ENCODE measurements around the gene GCA. TPM values are rescaled to one million over a fixed set of nuclear protein-coding genes. Genes with fewer than 3 reads are reported as not detected.

The GCA gene
- total and polyA plus RNA-seq, 12 donors, result 3.4 to 33.9 (median 19.5) TPM

DNA sequence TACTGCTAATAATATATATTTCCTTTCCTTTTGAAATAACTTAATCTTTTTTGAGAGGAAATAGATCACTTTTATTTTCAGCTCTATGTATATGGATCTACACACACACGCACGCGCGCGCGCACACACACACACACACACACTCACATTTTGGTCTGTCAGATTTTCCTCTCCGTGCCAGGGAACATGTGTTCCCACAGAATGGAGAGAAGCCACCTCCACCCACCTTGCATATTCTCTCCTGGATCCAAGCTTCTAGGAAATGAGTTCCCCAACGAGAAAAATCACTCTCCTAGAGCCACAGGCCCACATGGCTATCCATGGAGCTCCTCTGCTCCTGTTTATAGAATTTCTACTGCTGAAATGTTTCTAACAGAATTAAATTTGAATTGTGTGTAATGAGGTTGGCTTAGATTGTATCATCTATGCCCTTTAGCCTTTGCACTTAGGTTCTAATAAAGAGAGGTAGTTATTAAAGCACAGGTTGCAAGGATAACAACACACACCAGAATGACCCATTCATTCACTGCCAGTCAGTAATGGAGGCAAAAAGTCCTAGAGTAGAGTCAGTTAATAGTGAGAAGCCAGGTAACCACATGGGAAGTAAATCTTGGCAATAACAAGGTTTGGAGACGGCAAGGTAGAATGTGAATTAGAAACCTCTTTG lies 45.1 kb upstream of the GCA start:
- H3K27ac ChIP-seq, result no peak overlapping the region
- intact Hi-C loops (cut with DNase I), result loop anchor here (5.0 kb wide), 1 partner anchor 77 kb away; no protein-coding TSS in a partner anchor
- H3K4me3 ChIP-seq, result no peak overlapping the region
- H3K27me3 ChIP-seq, result no peaks in the 10 kb centered on the region
- no peaks in the 10 kb centered on the region for H3K36me3 ChIP-seq (replicated peaks in 1 of 2)
- peaks cover 0 to 9% of the 10 kb centered on the region in 2 donors for H3K4me1 ChIP-seq (replicated peaks in 1 of 2)
- WGBS, 4 donors, result 85 to 95% (median 91%) methylated on average over 9 of the region's 9 CpGs
- no peaks in the 10 kb centered on the region for H3K9me3 ChIP-seq (replicated peaks in 1 of 3)
- DNase-seq, result no peak
- TF ChIP-seq, protein P1, sequence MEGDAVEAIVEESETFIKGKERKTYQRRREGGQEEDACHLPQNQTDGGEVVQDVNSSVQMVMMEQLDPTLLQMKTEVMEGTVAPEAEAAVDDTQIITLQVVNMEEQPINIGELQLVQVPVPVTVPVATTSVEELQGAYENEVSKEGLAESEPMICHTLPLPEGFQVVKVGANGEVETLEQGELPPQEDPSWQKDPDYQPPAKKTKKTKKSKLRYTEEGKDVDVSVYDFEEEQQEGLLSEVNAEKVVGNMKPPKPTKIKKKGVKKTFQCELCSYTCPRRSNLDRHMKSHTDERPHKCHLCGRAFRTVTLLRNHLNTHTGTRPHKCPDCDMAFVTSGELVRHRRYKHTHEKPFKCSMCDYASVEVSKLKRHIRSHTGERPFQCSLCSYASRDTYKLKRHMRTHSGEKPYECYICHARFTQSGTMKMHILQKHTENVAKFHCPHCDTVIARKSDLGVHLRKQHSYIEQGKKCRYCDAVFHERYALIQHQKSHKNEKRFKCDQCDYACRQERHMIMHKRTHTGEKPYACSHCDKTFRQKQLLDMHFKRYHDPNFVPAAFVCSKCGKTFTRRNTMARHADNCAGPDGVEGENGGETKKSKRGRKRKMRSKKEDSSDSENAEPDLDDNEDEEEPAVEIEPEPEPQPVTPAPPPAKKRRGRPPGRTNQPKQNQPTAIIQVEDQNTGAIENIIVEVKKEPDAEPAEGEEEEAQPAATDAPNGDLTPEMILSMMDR (IDR thresholded peaks at IDR 0.05), result no peak
- TF ChIP-seq POLR2A (IDR thresholded peaks at IDR 0.05), result no peak

DNA sequence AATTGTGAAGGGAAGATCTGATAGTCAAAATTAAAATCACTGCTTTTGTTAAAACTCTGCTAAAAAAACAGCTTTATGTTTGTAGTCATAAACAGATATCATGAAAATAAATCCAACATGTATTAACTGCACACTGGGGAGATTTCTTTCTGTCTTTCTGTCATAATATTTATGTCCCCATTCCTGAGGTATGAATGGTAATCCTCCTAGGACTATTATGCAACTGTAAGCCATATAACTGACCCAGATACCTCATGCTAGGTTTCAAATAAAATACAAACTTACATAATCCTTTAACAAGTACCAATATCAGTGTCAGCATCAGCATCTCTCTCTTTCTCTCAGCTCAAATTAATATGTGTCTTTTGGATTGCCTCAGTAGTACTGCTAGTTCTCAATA lies 43.7 kb upstream of the GCA start:
- Histone ChIP-seq H3K4me3 (no peak overlapping the region), H3K4me1 (replicated peaks in 1 of 2) (peaks cover 0 to 9% of the 10 kb centered on the region in 2 donors), H3K36me3 (replicated peaks in 1 of 2) (no peaks in the 10 kb centered on the region), H3K9me3 (replicated peaks in 1 of 3) (no peaks in the 10 kb centered on the region), H3K27me3 (no peaks in the 10 kb centered on the region), H3K27ac (no peak overlapping the region)
- DNase-seq, result no peak
- intact Hi-C loops (cut with DNase I), result no loop called here
- no peak for TF ChIP-seq POLR2A (IDR thresholded peaks at IDR 0.05)
- TF ChIP-seq, protein P1 (IDR thresholded peaks at IDR 0.05), result no peak

DNA sequence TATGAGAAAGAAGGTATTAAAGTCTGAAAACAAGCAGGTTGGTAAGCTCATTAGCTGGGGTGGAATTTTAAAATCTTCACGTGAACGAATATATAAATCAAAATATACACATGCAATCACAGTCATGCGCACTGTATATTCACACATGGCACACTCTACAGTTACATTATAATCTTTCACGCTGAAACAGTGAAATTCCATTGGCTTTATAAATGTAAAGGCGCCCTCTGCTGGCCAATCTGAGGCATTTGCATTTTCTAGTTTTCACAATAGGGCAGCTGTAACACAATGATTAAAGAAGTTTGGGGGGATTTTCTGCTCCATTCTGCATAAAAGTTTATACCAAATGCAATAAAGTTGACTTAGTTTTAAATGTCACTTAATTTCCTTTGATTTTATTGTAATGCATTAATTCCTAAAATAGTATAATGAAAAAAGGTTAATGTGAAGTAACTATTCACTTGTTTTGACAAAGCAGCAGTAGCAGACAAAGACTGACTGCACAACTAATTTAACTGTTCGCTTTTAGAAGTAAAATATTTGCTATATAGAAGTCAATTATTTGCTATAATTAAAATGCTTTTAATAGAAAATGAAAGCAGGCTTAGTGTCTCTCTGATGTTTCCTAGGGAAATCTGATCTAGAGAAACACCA lies 42.7 kb upstream of the GCA start:
- TF ChIP-seq POLR2A (IDR thresholded peaks at IDR 0.05), result no peak
- TF ChIP-seq, protein P1 (IDR thresholded peaks at IDR 0.05), result peak; percentile 61 to 90 (median 75)
- no peaks in the 10 kb centered on the region for H3K9me3 ChIP-seq (replicated peaks in 1 of 3)
- H3K27me3 ChIP-seq, result no peaks in the 10 kb centered on the region
- peaks cover 0 to 9% of the 10 kb centered on the region in 2 donors for H3K4me1 ChIP-seq (replicated peaks in 1 of 2)
- H3K36me3 ChIP-seq (replicated peaks in 1 of 2), result no peaks in the 10 kb centered on the region
- DNase-seq, result peak in 6 of 7 donors; percentile 25 to 70 (median 50)
- WGBS, 4 donors, result 8 to 11% (median 10%) methylated on average over 6 of the region's 6 CpGs
- H3K27ac ChIP-seq, result no peak overlapping the region
- intact Hi-C loops (cut with DNase I), result no loop called here
- no peak overlapping the region for H3K4me3 ChIP-seq

DNA sequence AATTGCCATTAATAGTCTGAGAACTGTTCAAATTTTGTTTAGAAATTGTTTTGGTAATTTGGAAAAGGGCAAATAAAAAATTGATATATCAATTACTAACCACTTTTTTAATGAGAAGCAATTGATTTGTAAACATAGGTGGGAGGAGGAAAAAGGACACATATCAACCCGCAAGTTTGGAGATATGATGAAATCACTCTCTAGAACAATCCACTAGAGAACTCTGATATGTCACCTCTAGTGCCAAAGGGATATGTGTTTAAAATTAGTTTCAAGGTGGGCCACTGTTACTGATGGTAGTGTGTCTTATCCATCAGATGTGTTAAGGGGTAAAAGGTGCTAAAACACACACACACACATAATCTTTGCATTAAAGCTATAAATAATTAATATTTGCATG lies 42.1 kb upstream of the GCA start:
- DNase-seq, result no peak
- Histone ChIP-seq H3K4me1 (replicated peaks in 1 of 2) (peaks cover 0 to 9% of the 10 kb centered on the region in 2 donors), H3K4me3 (no peak overlapping the region), H3K9me3 (replicated peaks in 1 of 3) (no peaks in the 10 kb centered on the region), H3K27me3 (no peaks in the 10 kb centered on the region), H3K27ac (no peak overlapping the region), H3K36me3 (replicated peaks in 1 of 2) (no peaks in the 10 kb centered on the region)
- intact Hi-C loops (cut with DNase I), result no loop called here
- TF ChIP-seq, protein P1 (IDR thresholded peaks at IDR 0.05), result no peak
- no peak for TF ChIP-seq POLR2A (IDR thresholded peaks at IDR 0.05)
- WGBS, 4 donors, result 71 to 88% (median 77%) methylated on average over 1 of the region's 1 CpG
